GM18868 (cell line): ENCODE measurements around the gene SOX18.

Source experiments
- ATAC-seq: cut with Tn5 transposase; IDR thresholded peaks from one replicate; pipeline ENCODE4 v1.9.1; 2021; ENCODE audit warnings: mild to moderate bottlenecking, moderate library complexity; ENCODE audit not compliant: unreplicated experiment

Gene SOX18

DNA sequence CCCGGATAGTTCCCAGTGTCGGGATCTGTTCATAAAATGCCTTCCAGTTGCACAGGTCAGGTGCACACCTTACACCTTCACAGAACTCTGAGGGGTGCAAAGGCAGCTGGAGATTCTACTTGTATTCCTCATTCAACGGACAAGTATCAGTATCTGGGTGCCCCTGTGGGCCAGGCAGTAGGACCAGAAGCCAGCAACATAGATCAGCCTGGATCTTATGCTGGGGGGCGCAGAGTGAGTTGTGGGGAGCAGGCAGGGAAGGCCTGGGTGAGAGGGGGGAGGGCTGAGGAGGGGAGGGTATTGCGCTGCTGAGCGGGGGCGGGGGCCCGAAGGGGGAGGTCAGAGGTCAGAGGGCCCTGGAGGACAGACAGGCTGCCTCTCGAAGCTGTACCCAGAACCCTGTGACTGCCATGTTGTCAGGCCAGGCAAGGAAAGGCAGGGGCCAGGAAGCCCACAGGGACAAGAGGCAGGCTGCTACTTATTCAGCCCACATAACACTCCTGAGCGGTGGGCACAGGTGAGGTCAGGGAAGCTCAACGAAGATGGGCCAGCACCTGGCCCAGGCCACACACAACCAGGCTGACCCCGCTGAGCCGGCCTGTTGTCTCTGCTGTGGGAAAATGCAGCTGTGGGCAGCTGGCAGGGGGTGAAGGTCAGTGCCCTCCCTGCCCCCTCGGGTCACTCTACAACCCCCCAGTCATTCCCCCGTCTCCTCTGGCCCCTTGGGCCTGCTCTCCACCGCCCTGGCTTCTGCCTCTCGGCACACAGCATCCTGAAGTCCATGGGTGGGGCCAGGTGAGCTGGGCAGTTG is 31.6 kb upstream of the SOX18 start:
- ATAC-seq, result no peak

DNA sequence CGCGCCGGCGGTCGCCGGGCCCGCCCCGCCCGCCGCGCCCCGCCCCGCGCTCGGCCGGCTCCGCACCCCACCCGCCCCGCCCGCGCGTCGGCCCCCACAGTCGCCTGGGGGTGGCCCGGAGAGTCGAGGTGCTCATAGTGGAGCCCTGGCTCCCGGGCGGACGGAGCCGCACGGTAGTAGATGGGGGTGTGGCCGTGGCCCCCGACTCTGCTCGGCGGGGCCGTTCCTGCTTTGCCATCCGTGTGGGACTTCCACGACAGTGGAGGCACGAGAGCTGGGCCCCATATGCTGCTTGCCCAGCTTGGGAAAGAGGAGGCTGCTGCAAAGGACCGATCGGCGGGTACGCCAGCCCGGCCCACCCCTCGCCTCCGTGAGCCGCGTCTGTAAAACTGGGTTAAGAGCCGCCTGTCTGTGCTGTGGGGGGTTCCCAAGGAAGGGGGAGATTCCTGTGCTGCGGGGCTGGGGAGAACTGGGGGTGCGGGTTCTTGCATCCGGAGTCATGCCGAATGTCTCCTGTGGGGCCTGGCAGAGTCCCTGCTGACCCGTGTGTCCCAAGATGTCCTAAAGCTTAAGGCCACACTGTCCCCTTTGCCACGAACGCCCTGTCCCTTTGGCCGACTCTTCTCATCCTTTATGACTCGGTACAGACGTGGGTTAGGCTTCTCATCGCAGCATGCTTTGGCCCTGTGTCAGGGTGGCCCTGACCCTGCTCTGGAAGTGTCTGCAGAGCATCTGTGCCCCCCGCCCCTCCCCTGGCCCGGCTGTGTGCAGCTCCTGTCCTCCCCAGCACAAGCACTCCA is 30.8 kb upstream of the SOX18 start, which contains the start of gene OPRL1:
OPRL1 (plus strand) TSS at position 70 of the 800 bp plus-strand sequence. CDS start 12,639 bp downstream, outside the sequence.
- ATAC-seq, result peak; percentile 4

DNA sequence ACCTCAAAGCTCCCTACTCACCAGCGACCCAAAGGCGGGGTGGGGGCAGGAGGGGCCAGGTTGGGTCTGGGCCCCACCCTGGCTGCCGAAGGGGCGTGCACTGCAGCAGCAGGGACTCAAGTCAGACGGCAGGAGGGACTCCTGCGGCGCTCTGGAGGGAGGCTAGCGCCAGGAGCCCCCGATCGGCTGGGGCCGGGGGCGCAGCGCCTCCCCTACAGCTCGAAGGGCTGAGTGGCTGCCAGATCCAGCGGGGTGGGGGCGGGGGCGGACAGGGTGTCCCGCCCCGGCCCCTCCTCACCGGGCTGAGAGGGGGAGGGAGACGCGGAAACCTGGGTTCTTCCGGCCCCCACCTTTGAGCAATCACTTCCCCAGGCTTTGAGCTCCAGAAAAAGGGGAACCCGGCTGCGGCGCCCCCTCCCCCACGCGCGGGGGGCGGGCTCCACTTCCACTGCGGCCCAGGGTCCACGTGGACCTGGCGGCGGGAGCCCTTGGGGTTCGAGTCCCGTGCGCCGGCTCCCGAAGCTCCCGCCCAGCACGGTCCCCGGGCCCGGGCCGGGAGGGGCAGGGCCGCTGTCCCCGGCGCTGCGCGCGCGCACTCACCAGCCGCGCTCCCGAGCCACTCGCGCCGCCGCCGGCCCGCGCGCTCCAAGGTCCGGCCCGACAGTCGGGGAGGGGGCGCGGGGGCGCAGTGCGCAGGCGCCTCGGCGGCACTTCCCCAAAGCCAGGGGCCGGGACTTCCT is 30.0 kb upstream of the SOX18 start, which contains the start of gene RGS19:
RGS19 (minus strand) TSS at position 246 of the 740 bp plus-strand sequence. CDS start 2,632 bp downstream, outside the sequence.
- peak; percentile 39 for ATAC-seq

DNA sequence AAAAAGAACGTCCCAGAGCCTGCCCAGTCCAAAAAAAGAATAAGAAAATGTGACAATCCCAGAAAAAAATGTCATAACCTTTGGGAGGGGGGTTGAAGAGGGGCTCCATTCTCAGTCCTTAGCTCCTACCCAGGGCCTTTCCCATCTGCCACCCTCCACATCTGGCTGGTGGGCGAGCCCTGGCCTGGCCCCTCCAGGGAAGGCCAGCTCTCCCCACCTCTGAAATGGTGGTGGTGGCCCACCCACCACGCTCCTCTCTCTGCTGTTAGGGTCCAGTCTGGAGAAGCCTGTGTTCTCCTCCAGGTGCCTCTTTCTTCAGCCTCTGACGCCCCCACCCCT is 29.5 kb upstream of the SOX18 start:
- no peak for ATAC-seq

DNA sequence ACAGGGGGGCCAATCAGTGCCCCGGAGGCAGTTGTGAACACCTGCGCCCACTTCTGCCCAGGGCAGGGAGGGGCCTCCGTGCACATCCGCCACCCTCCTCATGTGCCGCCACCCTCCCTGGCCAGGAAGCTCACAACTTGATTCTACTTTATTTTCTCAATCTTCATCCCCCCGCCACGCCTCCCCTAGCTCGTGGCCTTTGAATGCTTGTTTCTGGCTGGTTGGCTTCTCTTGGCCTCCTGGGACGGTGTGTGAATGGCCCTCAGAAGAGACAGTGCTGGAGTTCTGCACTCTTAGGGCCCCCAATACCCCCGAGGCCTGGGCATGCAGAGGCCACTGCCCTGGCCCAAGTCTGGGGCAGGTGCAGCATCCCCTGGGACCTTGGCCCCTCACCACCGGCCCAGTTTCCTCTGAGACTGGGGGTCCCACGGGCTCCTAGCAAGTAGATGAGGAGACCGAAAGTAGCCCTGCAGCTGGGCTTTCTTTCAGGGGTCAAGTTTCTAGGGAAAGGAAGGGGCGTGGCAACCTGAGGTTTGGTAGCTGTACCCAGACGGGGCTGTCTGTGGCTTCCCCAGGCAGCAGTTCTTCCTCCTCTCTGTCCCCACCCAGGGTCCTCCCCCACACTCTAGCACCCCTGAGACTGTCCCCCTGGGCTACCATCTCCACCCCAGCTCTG is 28.6 kb upstream of the SOX18 start:
- ATAC-seq, result no peak

DNA sequence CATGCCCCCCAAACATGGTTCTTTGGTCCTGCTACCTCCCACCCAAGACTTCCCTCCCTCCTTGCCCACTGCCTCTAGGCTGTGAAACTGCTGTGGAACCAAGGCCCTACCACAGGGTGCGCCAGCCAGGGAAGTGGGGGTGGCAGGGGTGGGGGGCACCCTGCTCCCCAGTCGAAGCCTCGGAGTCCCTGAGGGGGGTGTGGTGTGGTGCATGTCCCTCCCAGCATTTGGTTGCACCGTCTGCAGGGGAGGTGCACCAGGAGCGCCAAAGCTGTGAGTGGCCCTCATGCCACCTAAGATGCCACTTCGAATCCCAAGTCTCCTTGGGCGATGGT is 28.1 kb upstream of the SOX18 start:
- no peak for ATAC-seq

DNA sequence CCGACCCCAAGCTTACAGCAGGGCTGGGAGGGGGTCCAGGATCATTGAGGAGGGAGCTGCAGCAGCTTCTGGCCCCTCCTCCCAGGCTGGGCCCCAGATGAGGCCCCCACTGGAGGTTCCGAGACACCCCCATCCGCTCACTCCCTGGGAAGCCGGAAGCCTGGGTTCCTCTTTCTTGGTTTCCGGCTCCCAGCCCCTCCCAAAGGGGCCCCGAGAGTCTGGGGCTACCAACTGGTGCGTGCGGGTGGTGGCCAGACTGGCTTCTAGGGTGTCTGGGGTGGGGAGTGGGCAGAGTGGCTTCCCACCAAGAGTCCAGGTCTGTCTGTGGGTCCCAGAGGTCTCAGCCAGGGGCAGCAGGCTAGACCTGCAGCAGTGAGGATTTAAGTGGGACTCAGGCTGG is 27.7 kb upstream of the SOX18 start:
- no peak for ATAC-seq

DNA sequence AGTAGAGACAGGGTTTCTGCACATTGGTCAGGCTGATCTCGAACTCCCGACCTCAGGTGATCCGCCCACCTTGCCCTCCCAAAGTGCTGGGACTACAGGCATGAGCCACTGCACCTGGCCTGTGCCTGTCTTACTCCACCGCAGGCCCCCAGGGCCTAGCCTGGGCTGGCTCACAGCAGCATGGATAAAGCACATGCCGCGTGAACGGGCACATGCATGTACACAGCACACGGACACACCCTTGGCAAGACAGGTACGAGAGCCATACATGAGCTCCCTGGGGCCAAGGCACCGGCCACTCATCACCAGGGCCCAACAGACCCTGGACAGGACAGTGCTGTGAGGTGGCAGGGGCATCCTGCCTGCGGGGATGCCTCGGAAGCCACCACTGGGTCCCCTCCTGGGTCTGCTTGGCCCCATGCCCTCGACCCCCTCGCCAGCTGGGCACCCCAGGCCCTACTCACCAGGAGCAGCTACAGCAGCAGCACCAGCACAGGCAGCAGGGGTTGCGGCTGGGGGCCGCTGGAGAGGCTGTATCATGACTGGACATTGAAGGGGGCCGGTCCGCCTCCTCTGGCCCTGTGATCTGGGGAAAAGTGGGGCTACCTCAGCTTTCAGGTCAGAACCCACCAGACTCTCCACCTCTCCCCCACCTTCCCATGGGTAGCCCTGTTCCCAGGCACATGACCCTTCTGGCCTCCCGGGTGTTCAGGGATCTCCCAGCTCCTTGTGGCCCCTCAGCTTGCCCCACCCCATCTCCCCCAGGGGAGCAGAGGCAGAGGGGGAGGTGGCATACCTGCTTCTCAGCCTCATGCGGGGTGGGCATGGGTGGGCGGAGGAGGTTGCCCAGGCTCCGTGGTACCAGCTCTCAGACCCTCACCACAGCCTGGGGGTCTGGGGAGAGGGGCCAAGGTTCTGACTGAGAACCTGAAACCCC is 26.9 kb upstream of the SOX18 start:
- no peak for ATAC-seq

DNA sequence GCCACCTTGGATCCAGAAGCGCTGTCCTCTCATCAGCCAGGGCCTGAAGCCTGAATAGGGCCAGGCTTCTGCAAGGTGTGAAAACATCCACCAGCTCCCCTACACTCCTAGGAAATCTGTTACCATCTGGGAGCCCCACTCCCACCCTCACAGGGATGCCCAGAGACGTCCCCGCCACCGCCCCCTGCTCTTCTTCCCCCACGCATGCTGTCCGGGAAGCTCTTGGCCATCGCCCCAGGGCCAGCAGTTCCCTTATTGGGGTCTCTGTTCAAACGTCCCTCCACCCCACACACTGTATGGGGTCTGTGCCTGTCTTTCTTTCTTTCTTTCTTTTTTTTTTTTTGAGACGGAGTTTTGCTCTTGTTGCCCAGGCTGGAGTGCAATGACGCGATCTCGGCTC is 26.1 kb upstream of the SOX18 start:
- ATAC-seq, result no peak

DNA sequence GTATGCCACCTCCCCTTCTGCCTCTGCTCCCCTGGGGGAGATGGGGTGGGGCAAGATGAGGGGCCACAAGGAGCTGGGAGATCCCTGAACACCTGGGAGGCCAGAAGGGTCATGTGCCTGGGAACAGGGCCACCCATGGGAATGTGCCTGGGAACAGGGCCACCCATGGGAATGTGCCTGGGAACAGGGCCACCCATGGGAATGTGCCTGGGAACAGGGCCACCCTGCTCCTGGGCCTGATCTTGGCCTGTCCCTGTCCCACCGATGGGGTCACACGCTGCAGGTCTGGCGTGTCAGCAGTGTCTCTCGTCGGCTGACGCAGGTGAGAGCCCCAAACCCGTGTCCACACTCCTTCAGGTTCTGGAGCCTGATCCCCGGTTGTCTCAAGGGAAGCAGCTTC is 25.5 kb upstream of the SOX18 start:
- ATAC-seq, result no peak

DNA sequence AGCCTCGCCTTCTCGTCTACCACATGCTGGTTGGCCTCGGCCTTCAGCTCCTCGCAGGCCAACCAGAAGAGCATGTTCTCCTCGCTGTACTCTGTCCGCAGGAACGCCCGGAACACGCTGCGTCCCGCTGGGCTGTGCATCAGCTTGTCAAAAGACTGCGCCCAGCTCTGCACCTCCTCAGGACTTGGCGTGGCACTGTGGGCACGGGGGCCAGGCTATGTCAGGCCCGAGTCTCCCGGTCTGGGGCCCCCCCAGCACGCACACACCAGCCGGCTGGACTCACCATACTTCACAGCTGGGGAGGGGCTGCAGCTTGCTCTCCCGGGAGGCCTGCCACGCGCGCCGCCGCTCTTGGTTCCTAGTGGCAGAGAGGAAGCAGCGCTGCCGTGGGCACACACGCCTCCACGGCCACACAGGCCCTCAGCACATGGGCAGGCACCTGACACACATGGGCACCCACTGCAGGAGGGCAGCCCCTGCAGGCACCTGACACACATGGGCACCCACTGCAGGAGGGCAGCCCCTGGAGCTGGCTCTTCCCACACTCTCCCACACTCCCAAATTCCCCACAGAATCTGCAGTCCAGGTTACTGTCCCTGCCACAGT is 24.8 kb upstream of the SOX18 start:
- no peak for ATAC-seq

DNA sequence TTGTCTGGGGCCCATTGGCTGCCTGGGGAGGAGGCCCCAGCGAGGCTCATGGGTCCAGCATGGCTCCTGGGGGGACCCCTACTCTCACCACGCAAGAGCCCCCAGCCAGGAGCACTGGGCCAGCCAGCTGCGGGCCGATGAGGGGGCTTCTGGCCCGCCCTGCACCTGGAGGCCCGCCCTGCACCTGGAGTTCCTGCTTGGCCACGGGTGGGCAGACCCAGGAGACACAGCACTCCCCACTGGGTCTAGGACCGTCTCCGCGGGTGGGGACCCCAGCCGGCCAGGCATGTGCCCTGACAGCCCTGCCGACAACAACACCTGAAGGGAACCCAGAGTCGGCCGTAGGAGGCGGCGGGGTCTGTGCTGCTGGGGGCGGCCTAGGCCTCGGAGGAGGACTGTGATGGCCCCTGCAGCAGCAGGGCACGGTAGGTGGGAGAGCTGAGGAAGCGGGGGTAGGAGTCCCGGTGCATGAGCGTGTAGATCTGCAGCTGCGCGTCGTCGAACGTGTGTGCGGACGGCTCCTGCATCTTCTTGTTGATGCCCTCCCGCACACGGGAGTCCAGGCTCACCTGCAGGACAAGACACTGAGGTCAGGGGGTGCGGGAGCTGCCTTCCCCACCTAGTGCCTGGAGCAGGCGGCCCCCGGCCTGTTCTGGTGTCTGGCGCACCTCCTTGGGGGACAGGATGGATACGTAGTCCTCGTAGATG is 24.2 kb upstream of the SOX18 start:
- ATAC-seq, result no peak

DNA sequence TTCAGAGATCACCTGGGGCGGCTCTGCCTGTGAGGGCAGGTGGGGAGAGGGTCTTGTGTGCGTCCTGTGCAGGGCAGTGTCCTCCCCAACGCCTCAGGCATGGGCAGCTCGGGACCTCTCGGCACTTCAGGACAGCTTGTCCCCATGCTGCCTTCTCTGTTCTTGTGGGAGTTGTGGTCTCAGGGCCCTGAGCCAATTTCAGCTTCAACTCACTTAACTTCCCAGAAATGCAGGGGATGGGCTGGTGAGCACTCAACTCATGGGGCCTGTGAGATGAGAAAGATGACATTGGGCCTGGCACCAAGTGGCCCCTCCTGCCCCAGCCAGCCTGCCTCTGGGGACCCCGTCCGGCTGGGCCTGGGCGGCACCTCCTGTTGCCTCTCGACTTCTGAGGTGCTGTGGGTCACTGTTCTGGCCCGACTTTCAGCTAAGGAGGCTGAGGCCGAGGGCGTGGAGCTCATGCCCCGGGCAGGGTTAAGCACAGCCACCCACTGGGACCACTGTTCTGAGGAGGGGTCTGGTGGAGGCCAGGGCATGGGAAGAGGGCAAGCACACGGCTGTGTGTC is 23.1 kb upstream of the SOX18 start:
- no peak for ATAC-seq

DNA sequence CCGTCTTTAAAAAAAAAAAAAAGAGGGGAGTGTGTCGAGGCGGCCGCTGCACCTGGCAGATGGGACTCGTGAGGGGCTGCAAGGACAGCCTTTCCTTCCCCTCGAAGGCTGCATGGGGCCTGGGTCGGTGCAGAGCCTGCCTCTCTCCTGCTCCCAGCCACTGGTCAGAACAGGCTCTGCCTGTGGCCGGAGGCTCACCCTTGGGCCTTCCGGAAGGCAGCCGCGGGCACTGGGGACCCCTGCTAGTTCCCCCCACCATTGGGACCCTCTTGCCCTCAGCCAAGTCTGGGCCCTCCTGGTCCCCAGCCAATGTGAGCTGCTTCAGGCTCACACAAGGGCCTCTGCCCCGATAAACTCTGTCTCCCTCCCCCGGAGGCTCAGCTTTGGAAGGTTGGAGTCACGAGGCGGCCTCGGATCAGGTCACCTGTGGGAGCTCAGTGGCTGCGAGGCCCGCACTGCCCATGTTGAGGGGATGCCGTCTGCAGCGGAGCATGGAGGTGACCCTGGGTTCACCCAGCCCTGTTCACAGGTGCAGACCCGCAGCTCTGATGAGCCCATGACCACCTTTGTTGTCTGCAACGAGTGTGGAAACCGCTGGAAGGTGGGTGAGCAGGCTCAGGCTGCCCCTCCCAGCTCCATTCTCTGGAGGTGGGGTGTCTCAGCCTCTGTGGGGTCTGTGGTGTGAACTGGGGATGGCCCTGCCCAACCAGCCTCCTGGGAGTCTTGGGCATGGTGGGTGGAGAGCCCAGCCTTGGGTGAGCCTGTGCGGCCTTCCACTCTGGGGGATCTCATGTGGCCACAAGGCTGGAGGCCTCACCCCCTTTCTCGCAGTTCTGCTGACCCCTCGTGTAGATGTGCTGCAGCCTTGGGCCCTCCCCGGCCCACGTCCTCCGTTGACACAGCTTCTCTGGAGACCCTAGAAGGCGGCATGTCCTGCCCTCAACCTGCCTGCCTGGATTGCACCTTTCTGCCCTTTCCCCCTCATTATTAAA is 22.2 kb upstream of the SOX18 start:
- ATAC-seq, result no peak

DNA sequence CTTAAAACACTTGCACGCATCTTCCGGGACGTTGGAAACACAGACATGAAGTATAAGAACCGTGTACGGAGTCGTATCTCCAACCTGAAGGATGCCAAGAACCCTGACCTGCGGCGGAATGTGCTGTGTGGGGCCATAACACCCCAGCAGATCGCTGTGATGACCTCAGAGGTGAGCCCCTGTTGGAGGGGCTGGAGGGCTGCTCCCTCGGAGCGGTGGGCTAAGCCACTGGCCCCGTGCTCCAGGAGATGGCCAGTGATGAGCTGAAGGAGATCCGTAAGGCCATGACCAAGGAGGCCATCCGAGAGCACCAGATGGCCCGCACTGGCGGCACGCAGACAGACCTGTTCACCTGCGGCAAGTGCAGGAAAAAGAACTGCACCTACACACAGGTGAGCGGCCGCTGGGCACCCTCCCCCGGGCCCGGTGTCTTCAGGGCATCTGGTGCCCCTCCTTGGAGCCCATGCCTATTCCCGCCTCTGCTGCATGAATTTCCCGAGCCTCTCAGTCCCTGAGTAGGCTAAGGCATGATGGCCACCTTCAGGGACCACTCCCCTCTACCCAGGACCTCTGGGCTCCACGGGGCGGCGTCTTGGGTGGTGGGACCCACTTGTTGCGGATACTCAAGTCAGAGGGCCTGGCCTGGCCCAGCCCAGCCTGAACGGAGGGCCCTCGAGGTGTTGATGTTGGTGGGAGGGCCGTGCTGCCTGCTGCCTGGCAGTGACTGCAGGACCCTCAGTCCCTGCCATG is 21.0 kb upstream of the SOX18 start:
- ATAC-seq, result no peak

DNA sequence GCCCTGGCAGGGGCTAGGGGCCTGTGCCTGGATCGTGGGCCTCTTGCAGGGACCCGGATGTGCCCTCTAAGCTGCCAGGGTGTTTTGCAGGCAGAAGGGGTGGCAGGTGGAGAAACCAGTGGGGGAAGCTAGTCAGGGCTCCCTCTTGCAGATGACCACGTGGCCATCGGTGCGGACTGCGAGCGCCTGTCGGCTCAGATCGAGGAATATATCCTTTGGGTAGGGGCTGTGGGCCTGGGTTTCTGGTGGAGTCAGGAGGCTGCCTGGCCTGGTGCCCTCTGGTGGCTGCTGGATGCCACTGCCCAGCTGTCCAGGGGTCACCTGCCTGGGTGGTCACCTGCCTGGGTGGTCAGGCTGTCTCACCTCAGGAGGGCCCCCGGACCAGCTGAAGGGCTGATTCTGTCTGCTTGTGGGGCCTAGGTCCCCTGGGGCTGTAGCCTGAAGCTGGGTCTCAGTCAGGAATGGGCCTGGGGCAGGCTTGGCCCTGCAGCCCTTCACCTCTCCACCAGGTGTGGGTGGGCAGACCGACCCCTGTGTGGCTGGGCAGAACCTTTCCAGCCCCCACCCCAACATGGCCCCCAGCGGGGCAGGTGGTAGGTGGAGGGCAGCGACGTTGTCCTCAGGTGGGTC is 20.3 kb upstream of the SOX18 start:
- ATAC-seq, result no peak
